ENCODE data around the gene SUV39H2.
"Not testable (repeated sequence)": the region's sequence is repeated elsewhere in the genome, so short reads cannot be mapped to it uniquely, and the experiment has no call there.

DNA sequence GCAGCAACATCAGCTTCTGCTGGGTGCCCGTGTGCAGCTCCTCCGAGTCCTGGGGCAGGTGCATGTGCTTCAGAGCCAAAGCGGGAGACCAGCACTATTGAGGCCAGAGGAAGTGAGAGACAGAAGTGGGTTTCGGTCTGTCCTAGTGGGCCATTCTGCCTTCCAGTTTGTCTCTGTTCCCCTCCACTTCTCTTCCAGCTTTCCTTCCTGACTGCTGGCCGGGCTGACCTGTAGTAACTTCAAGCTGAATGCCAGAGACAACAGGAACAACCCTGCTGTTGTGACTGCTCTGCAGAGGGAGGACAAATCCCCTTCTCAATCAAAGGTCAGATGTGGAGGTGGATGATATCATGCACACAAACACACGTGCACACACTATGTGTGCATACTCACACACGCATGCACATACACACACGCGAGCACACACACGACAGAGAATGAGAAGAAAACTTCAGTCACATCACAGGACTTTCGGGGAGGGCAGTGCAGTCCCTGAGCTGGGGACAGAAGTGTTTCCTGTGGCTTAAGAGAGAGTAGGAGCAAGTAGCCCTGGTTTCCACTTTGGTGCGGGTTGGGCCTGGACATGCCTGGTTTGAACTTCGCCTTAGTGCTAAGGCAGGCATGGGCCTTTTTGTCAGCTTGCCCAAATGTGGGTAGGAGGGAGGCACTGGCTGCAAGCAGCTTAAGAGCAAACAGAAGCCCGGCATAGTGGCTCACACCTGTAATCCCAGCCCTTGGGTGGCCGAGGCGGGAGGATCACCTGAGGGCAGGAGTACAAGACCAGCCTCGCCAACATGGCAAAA lies 63.7 kb downstream of the SUV39H2 start:
- TF ChIP-seq EZH2phosphoT487 (IDR thresholded peaks at IDR 0.05; ENCODE audit: insufficient read depth, low read depth); EZH2 (IDR thresholded peaks at IDR 0.05; ENCODE audit: insufficient read depth, poor library complexity, severe bottlenecking): not testable (repeated sequence)
